HG03457 (cell line): ENCODE results near the gene MRPS9.

Experiments used
- ATAC-seq: cut with Tn5 transposase; IDR thresholded peaks from one replicate; pipeline ENCODE4 v1.9.1; 2021; ENCODE audit warnings: moderate number of reproducible peaks; ENCODE audit not compliant: unreplicated experiment

The MRPS9 gene

GRCh38 chr2:105037572-105038382, at the start of gene MRPS9:
Gene MRPS9, plus strand, starts transcription at chr2:105038069. Its CDS starts 24 bp downstream, at chr2:105038093.
- peak; percentile 99 for ATAC-seq

- no peak for ATAC-seq
These were observed 32.5 kb upstream of the MRPS9 start for GRCh38 chr2:105005181-105005951.

GRCh38 chr2:105007367-105007766, 30.5 kb upstream of the MRPS9 start:
- ATAC-seq: no peak

GRCh38 chr2:105032476-105032875, 5.4 kb upstream of the MRPS9 start:
- no peak for ATAC-seq

GRCh38 chr2:105034170-105034569, 3.7 kb upstream of the MRPS9 start:
- ATAC-seq: no peak

- ATAC-seq: no peak
These were observed 653 bp downstream of the MRPS9 start for GRCh38 chr2:105038383-105039061.

DNA sequence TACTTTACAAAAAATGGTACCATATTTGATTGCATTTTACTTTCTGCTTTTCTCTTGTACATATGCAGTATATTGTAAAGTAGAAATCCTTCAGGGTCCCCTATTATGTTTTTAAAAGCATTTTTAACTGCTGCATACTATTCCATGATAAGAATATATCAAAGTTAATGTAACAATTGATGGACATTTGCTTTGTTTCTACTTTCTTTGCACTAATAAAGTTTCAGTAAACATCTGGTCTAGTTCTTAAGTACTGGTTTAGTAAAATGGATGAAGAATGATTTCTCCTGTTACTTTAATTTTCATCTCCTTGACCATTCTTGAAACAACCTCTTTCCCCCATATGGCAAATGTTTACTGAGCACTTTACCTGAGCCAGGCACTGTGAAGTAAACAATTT, 1.7 kb downstream of the MRPS9 start:
- no peak for ATAC-seq

- no peak for ATAC-seq
These were observed 4.3 kb downstream of the MRPS9 start for GRCh38 chr2:105042189-105042588.

GRCh38 chr2:105052773-105053172, 14.9 kb downstream of the MRPS9 start:
- no peak for ATAC-seq

DNA sequence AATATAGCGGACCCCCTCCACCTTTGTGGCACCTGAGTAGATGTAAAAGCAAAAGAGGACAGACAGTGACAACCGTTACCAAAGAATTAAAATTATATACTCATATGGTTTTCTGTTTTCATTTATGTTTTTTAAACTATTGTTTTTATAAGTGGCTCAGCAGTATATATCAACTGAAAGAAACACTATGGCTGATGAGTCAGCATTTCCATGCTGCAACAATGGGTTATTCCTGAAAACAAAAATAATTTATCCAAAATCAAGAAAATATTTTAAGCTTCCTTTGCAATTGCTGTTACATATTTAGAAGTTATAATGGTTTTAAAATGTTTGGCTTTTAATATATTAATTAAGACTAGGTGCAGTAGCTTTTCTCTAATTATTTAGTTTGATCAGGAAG, 17.7 kb downstream of the MRPS9 start:
- no peak for ATAC-seq

DNA sequence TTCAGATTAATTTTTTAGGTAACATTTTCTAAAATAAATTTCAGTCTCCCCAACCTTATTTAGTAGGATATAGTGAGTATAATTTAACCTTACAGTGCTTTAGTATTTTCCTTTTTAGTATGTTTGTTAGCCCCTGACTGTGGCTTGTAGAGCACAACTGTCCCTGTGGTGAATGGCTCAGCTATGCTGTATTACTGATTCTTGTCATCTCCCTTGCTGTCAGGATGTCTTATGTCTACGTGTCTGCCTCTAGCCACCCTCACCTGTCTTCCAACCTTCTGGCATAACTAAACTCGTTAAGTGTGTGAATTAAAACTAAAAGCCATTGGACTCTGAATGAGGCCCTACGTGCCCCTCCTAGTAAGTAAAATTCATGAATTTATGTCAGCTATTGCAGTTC, 18.4 kb downstream of the MRPS9 start:
- ATAC-seq: no peak

GRCh38 chr2:105057005-105057404, 19.1 kb downstream of the MRPS9 start:
- no peak for ATAC-seq

DNA sequence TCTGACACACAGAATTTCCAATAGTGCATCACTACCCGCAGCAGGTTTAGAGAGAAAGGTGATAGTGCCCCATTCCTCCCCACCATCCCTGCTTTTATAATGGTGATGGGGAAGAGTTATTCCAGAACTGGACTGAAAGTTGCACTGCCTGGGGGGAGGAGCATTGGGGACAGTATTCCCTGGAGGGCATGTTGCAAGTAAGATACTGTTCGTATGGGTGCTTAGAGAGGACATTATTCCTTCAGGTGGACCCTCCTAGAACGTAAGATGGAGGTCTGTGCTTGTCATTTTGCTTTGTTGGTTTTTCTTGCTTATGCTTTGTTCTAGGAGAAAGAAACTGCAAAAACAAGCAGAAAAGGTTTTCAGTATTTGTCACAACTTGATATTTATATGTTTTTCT, 23.7 kb downstream of the MRPS9 start:
- no peak for ATAC-seq

DNA sequence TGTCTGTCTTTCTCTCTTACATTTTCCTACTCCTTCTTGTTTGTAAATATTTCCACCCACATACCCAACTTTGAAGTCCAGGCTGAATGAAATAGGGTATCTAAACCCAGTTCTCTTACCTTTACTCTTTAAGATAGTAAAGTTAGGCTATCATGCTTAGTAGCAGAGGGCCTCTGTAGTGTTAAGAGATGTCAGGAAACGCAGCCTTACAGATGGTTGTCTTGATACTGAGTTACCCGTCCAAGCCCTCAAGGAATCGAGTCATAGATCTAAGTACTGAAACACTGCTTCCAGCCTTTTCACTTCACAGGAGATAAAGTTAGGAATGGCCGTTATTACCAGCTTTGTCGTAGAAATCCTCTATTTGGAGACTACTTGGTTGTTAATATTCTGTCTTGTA, 24.3 kb downstream of the MRPS9 start:
- ATAC-seq: no peak

DNA sequence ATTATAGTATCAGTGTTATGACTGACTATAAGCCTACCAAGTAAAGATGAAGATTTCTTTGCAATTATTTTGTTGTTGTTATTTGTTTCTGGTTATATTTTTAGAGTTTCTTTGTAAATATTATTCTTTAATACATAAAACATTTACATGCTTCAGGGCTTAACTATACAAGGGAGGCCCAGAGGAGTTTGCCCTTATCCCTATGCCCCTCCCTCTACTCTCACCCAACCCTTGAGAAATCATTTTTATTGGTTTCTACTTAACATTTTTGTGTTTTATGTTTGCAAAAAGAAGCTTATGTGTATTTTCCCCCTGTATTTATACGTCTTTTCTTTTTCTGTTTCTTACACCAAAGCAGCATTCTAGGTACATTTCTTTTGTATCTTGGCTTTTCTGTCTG, 30.5 kb downstream of the MRPS9 start:
- ATAC-seq: no peak

GRCh38 chr2:105068875-105069274, 31.0 kb downstream of the MRPS9 start:
- ATAC-seq: no peak

DNA sequence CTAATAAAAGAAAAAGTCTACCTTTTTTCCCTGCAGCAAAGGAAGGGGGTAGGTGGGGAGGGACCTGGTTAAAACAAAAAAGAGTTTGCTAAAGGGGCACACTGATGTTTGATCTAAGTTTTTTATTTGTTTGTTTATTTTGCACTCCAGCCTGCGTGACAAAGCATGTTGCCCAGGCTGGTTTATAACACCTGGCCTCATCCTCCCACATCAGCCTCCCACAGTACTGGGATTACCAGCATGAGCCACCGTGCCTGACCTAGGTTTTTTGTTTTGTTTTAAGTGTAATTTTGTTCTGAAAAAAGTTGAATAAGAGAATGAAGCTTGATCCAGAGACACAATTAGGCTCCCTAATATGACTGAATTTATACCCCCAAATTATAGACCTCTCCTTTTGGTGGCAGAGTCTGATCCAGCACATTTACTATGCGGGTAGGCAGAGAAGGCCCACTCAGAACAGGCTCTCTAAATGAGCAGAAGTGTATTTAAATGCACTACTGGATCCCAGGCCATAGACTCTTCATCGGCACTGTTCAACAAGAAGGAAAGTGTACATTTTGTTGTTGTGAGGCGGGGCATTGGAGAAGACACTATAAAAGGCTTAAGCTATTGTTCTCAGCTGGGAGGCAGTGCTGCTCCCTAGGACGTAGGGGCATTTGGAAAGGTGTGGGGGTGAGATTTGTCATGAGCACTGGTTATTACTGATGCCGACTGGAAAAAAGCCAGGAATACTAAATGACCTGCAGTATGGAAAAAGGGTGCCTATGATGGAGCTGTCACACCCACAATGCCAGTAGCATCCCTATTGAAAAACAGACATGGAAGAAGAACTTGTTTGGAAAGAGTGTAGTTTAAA, 32.4 kb downstream of the MRPS9 start:
- ATAC-seq: no peak

GRCh38 chr2:105071379-105071778, 33.5 kb downstream of the MRPS9 start:
- ATAC-seq: no peak

DNA sequence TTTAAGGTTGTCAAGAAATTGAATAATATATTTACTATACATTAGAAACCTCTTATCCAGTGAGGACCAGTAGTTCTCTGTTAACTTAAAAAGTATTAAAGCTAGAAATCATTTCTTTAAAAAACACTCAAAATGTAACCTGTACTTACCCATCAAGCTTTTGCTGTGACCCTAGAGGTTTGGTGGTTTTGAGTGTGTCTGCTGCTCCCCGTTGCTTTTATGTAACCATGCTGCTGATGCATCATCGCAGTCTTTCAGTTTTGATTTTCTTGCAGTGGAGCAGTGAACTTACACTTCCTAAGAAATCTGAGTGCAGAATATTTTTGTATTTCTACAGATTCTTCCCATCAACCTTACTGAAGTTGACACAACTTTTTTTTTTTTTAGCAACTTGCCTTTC, 34.2 kb downstream of the MRPS9 start:
- no peak for ATAC-seq

- ATAC-seq: no peak
These were observed 35.7 kb downstream of the MRPS9 start for GRCh38 chr2:105073591-105073990.

GRCh38 chr2:105076121-105076520, 38.3 kb downstream of the MRPS9 start:
- no peak for ATAC-seq
